ENCODE results near the gene DNM3. TPM values are rescaled to one million over a fixed set of nuclear protein-coding genes. Genes with fewer than 3 reads are reported as not detected.
"Not testable (repeated sequence)": the region's sequence is repeated elsewhere in the genome, so short reads cannot be mapped to it uniquely, and the experiment has no call there.

DNM3 gene
- total RNA-seq, 1 donor from 2014 or later: 4.7 TPM

DNA sequence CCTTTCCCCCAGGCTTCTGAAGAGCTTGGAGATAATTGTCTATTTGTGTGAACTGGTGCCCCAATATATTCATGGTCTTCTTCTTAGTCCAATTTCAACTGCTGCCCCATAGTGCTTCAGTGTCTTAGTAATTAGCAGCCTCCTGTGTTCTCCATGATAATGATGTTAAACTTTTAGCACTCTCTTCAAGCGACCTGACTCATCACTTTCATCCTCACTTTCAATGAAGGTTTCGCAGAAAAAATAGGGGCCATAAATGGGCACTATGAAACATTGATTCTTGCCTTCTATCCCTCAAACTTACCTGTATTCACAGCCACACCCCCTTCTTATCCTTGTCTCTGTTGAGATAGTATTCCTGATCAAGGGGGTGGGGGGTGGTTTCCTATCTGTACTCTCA is 210.6 kb downstream of the DNM3 start:
- Histone ChIP-seq H3K4me3 (ENCODE audit: insufficient read depth, low read depth, low read length) (no peak overlapping the region), H4K20me1 (ENCODE audit: insufficient read depth, low read length) (no peaks in the 10 kb centered on the region), H2AFZ (ENCODE audit: low read depth, low read length) (no peak overlapping the region), H3K79me2 (ENCODE audit: insufficient read depth, low read length) (no peaks in the 10 kb centered on the region), H3K9ac (ENCODE audit: low read length) (no peak overlapping the region), H3K27me3 (ENCODE audit: insufficient read depth, low read length) (no peaks in the 10 kb centered on the region), H3K27ac (ENCODE audit: low read depth, low read length) (no peak overlapping the region), H3K36me3 (ENCODE audit: insufficient read depth, low read length) (no peaks in the 10 kb centered on the region), H3K4me1 (ENCODE audit: insufficient read depth, low read length) (no peaks in the 10 kb centered on the region), H3K4me2 (ENCODE audit: low read length) (no peak overlapping the region), H3K9me3 (ENCODE audit: insufficient read depth, low read depth, low read length) (no peaks in the 10 kb centered on the region)
- TF ChIP-seq EZH2 (IDR thresholded peaks at IDR 0.05; ENCODE audit: insufficient read depth, low read length) (no peak), CTCF (IDR thresholded peaks at IDR 0.05; ENCODE audit: insufficient read depth, low read depth, low read length) (no peak)
- H3K27me3 Mint-ChIP-seq (ENCODE audit: low read depth, unreplicated experiment): no peaks in the 10 kb centered on the region
- H3K9me3 Mint-ChIP-seq (ENCODE audit: unreplicated experiment): no peaks in the 10 kb centered on the region
- no peak for DNase-seq (ENCODE audit: low read depth)
- H3K4me3 Mint-ChIP-seq (ENCODE audit: unreplicated experiment): no peak overlapping the region
- no peak for FAIRE-seq
- H3K36me3 Mint-ChIP-seq (ENCODE audit: low read depth, unreplicated experiment): peaks cover 2% of the 10 kb centered on the region
- no peak overlapping the region for H3K27ac Mint-ChIP-seq (ENCODE audit: unreplicated experiment)
- H3K4me1 Mint-ChIP-seq (ENCODE audit: low read depth, unreplicated experiment): no peaks in the 10 kb centered on the region

- no peak for DNase-seq (ENCODE audit: low read depth)
- H3K27ac ChIP-seq (ENCODE audit: low read depth, low read length): no peak overlapping the region
- no peak overlapping the region for H3K9ac ChIP-seq (ENCODE audit: low read length)
- H3K4me3 Mint-ChIP-seq (ENCODE audit: unreplicated experiment): no peak overlapping the region
- no peaks in the 10 kb centered on the region for H3K36me3 ChIP-seq (ENCODE audit: insufficient read depth, low read length)
- H3K79me2 ChIP-seq (ENCODE audit: insufficient read depth, low read length): no peaks in the 10 kb centered on the region
- no peaks in the 10 kb centered on the region for H3K9me3 ChIP-seq (ENCODE audit: insufficient read depth, low read depth, low read length)
- no peak overlapping the region for H3K27ac Mint-ChIP-seq (ENCODE audit: unreplicated experiment)
- no peak overlapping the region for H3K4me2 ChIP-seq (ENCODE audit: low read length)
- H3K4me1 Mint-ChIP-seq (ENCODE audit: low read depth, unreplicated experiment): no peaks in the 10 kb centered on the region
- no peak for FAIRE-seq
- H3K27me3 ChIP-seq (ENCODE audit: insufficient read depth, low read length): no peaks in the 10 kb centered on the region
- no peaks in the 10 kb centered on the region for H3K4me1 ChIP-seq (ENCODE audit: insufficient read depth, low read length)
- no peak overlapping the region for H3K4me3 ChIP-seq (ENCODE audit: insufficient read depth, low read depth, low read length)
- H3K36me3 Mint-ChIP-seq (ENCODE audit: low read depth, unreplicated experiment): peaks cover 2% of the 10 kb centered on the region
- H3K9me3 Mint-ChIP-seq (ENCODE audit: unreplicated experiment): peaks cover 2% of the 10 kb centered on the region
- TF ChIP-seq EZH2 (IDR thresholded peaks at IDR 0.05; ENCODE audit: insufficient read depth, low read length): no peak
- TF ChIP-seq CTCF (IDR thresholded peaks at IDR 0.05; ENCODE audit: insufficient read depth, low read depth, low read length): no peak
- no peaks in the 10 kb centered on the region for H3K27me3 Mint-ChIP-seq (ENCODE audit: low read depth, unreplicated experiment)
- H4K20me1 ChIP-seq (ENCODE audit: insufficient read depth, low read length): no peaks in the 10 kb centered on the region
- no peak overlapping the region for H2AFZ ChIP-seq (ENCODE audit: low read depth, low read length)
Observed at GRCh38 chr1:172054172-172054571, 212.9 kb downstream of the DNM3 start.

DNA sequence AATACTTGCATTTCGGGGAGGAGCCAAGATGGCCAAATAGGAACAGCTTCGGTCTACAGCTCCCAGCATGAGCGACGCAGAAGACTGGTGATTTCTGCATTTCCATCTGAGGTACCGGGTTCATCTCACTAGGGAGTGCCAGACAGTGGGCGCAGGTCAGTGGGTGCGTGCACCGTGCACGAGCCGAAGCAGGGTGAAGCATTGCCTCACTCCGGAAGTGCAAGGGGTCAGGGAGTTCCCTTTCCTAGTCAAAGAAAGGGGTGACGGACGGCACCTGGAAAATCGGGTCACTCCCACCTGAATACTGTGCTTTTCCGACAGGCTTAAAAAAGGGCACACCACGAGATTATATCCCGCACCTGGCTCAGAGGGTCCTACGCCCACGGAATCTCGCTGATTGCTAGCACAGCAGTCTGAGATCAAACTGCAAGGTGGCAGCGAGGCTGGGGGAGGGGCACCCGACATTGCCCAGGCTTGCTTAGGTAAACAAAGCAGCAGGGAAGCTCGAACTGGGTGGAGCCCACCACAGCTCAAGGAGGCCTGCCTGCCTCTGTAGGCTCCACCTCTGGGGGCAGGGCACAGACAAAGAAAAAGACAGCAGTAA is 214.6 kb downstream of the DNM3 start:
- H3K36me3 Mint-ChIP-seq (ENCODE audit: low read depth, unreplicated experiment); H3K36me3 ChIP-seq (ENCODE audit: insufficient read depth, low read length); FAIRE-seq; H4K20me1 ChIP-seq (ENCODE audit: insufficient read depth, low read length); H3K4me3 Mint-ChIP-seq (ENCODE audit: unreplicated experiment); H3K4me3 ChIP-seq (ENCODE audit: insufficient read depth, low read depth, low read length); H3K27me3 Mint-ChIP-seq (ENCODE audit: low read depth, unreplicated experiment); H3K9me3 Mint-ChIP-seq (ENCODE audit: unreplicated experiment); H3K9me3 ChIP-seq (ENCODE audit: insufficient read depth, low read depth, low read length); H3K27me3 ChIP-seq (ENCODE audit: insufficient read depth, low read length); H3K79me2 ChIP-seq (ENCODE audit: insufficient read depth, low read length); H3K27ac ChIP-seq (ENCODE audit: low read depth, low read length); H3K9ac ChIP-seq (ENCODE audit: low read length); H2AFZ ChIP-seq (ENCODE audit: low read depth, low read length); DNase-seq (ENCODE audit: low read depth); H3K4me1 Mint-ChIP-seq (ENCODE audit: low read depth, unreplicated experiment); H3K27ac Mint-ChIP-seq (ENCODE audit: unreplicated experiment); H3K4me1 ChIP-seq (ENCODE audit: insufficient read depth, low read length); H3K4me2 ChIP-seq (ENCODE audit: low read length): not testable (repeated sequence)
